PC-9 (cell line): Measurements from ENCODE around the gene GSE1. TPM values are rescaled to one million over a fixed set of nuclear protein-coding genes. Genes with fewer than 3 reads are reported as not detected.

Source experiments
- BruUV-seq: library from RNA; stranded (reverse); fragments of 400-500 nt; replicated peaks from 2 replicates; lab custom pipeline; 2021; lab: Mats Ljungman, UMichigan
- CTCF ChIA-PET: fragments of 300-600 bp; sonication (Branson Sonifier 250); formaldehyde crosslinking; loops from one replicate; lab custom pipeline; 2022; ENCODE audit warnings: antibody characterized with exemption; lab: Charles Lee
- POLR2A ChIA-PET: fragments of 300-600 bp; sonication (Branson Sonifier 250); formaldehyde crosslinking; loops from one replicate; lab custom pipeline; 2022; ENCODE audit warnings: antibody characterized with exemption; ENCODE audit not compliant: unreplicated experiment; lab: Charles Lee
- DNase-seq, 2 experiments: peaks; one replicate each; pipeline versions ENCODE4 v3.0.0 to v3.0.0-alpha.2; 2015 to 2022; ENCODE audit warnings: mixed read lengths in 1 of 2
- H2AFZ ChIP-seq: fragments of 200-600 bp; sonication (generic); 2 replicates; pipeline ENCODE4 v1.8.1; 2017; ENCODE audit warnings: antibody characterized with exemption
- H3F3A ChIP-seq: fragments of 200-600 bp; sonication (generic); 2 replicates; pipeline ENCODE4 v1.8.1; 2017; ENCODE audit warnings: antibody characterized with exemption, mild to moderate bottlenecking, low read depth; ENCODE audit not compliant: insufficient read depth
- H3K27ac ChIP-seq: fragments of 200-600 bp; sonication (generic); 2 replicates; pipeline ENCODE4 v1.6.1; 2016; ENCODE audit warnings: mixed run types
- H3K27me3 ChIP-seq: fragments of 200-600 bp; sonication (generic); 2 replicates; pipeline ENCODE4 v1.6.1; 2016; ENCODE audit warnings: low read depth, mixed run types; ENCODE audit not compliant: insufficient read depth
- H3K36me3 ChIP-seq: fragments of 200-600 bp; sonication (generic); 2 replicates; pipeline ENCODE4 v1.6.1; 2016; ENCODE audit warnings: low read depth, mixed run types
- H3K4me1 ChIP-seq: fragments of 200-600 bp; sonication (generic); replicated peaks from 2 replicates; pipeline ENCODE4 v1.6.1; 2016; ENCODE audit warnings: mixed run types; ENCODE audit not compliant: insufficient read depth
- H3K4me2 ChIP-seq: fragments of 200-600 bp; sonication (generic); 2 replicates; pipeline ENCODE4 v1.6.1; 2017; ENCODE audit warnings: mixed run types
- H3K4me3 ChIP-seq: fragments of 200-600 bp; sonication (generic); 2 replicates; pipeline ENCODE4 v1.6.1; 2016; ENCODE audit warnings: mixed run types
- H3K79me2 ChIP-seq: fragments of 200-600 bp; sonication (generic); 2 replicates; pipeline ENCODE4 v1.6.1; 2017; ENCODE audit warnings: low read depth, mixed run types
- H3K9me2 ChIP-seq: fragments of 200-600 bp; sonication (generic); 2 replicates; pipeline ENCODE4 v1.8.1; 2017; ENCODE audit warnings: mild to moderate bottlenecking; ENCODE audit not compliant: insufficient read depth
- H3K9me3 ChIP-seq: fragments of 200-600 bp; sonication (generic); 2 replicates; pipeline ENCODE4 v1.8.1; 2016; ENCODE audit warnings: low read depth; ENCODE audit not compliant: insufficient read depth
- H4K20me1 ChIP-seq: fragments of 200-600 bp; sonication (generic); 2 replicates; pipeline ENCODE4 v1.8.1; 2017; ENCODE audit not compliant: insufficient read depth
- CTCF ChIP-seq: fragments of 200-600 bp; sonication (generic); conservative IDR thresholded peaks from 2 replicates; pipeline ENCODE4 v1.6.1; 2017; ENCODE audit warnings: mixed run types, antibody characterized with exemption, mild to moderate bottlenecking, moderate library complexity
- EZH2 ChIP-seq: fragments of 200-600 bp; sonication (generic); IDR thresholded peaks from 2 replicates; pipeline ENCODE4 v1.8.0; 2017; ENCODE audit warnings: antibody characterized with exemption, low read depth
- intact Hi-C: fragments of 100-400 bp; cut with micrococcal nuclease; formaldehyde crosslinking; loops from one replicate; pipeline ENCODE4 v1.10.0; 2022; ENCODE audit not compliant: unreplicated experiment
- total RNA-seq: library from RNA; stranded (reverse); gene quantifications from 2 replicates; pipeline ENCODE4 v1.2.3, GENCODE V29; 2021

GSE1 gene
- total RNA-seq, 1 experiment from 2014 or later: 83.5 TPM

GRCh38 chr16:85710732-85711131 is 97.6 kb downstream of the GSE1 start:
- ChIA-PET POLR2A (no interaction called here), CTCF (interaction anchor here (0.7 kb wide), 1 partner anchor 91 kb away, joined by 7 read pairs; no protein-coding TSS in a partner anchor)
- TF ChIP-seq CTCF (no peak), EZH2 (no peak)
- intact Hi-C loops: no loop called here
- Histone ChIP-seq H4K20me1 (no peaks in the 10 kb centered on the region), H3K4me1 (no peaks in the 10 kb centered on the region), H3K79me2 (no peaks in the 10 kb centered on the region), H3K9me3 (peaks cover 4% of the 10 kb centered on the region; the same call in 1 of the 2 replicates), H3K4me3 (no peak overlapping the region), H3K27me3 (no peaks in the 10 kb centered on the region), H3K27ac (no peak overlapping the region), H3K36me3 (no peaks in the 10 kb centered on the region; the same call in 1 of the 2 replicates), H3K9me2 (no peaks in the 10 kb centered on the region), H3K4me2 (no peak overlapping the region), H2AFZ (no peak overlapping the region), H3F3A (no peaks in the 10 kb centered on the region)
- no TSS peak for BruUV-seq
- no peak for DNase-seq

DNA sequence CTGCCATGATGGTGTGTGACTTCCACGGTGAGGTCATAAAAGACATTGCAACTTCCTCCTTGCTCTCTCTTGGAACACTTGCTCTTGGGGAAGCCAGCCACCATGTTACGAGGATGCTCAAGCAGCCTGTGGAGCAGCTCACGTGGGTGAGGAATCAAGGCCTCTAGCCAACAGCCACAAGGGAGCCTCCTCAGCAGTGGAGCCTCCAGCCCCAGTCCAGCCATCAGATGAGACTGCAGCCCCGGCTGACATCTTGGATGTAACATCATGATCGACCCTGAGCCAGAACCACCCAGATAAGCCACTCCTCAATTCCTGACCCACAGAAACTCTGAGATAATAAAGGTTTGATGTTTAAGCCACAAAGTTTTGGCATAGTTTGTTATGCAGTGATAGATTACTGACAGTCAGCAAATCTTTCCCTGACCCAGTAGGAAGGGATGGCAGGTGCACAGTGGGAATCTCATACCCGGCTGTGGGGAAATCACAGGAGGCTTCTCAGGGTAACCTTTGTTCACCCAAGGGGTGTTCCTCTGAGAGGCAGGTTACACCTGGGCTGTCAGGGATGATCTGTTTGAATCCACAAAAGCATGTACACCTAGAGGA is 99.0 kb downstream of the GSE1 start:
- no peak overlapping the region for H2AFZ ChIP-seq
- H3K27ac ChIP-seq: no peak overlapping the region
- no peaks in the 10 kb centered on the region for H4K20me1 ChIP-seq
- H3K4me2 ChIP-seq: no peak overlapping the region
- H3K79me2 ChIP-seq: no peaks in the 10 kb centered on the region
- H3K9me3 ChIP-seq: peaks cover 4% of the 10 kb centered on the region; the same call in 1 of the 2 replicates
- DNase-seq: no peak
- no peaks in the 10 kb centered on the region for H3F3A ChIP-seq
- no peaks in the 10 kb centered on the region for H3K27me3 ChIP-seq
- POLR2A ChIA-PET: interaction anchor here (0.6 kb wide), 1 partner anchor 58 kb away, joined by 6 read pairs; no protein-coding TSS in a partner anchor
- TF ChIP-seq EZH2: no peak
- CTCF ChIA-PET: no interaction called here
- H3K4me1 ChIP-seq: no peaks in the 10 kb centered on the region
- BruUV-seq: no TSS peak
- no peak overlapping the region for H3K4me3 ChIP-seq
- intact Hi-C loops: no loop called here
- no peaks in the 10 kb centered on the region for H3K9me2 ChIP-seq
- H3K36me3 ChIP-seq: no peaks in the 10 kb centered on the region; the same call in 1 of the 2 replicates

DNA sequence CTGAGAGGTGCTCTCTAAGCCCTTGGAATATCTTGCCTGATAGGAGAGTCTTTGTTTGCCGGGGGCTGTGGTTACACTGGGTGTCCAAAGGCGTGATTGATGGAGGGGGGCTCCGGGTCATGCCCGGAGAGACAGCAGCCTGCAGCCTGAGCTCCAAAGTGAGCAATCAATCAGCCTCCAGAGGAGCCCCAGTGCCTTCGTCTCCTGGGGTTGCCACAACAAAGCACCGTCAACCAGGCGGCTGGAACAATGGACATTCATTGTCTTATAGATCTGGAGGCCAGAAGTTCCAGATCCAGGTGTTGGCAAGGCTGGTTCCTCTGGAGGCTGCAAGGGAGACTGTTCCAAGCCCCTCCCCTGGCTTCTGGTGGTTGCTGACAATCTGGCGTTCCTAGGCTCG is 99.7 kb downstream of the GSE1 start:
- Histone ChIP-seq H3K36me3 (no peaks in the 10 kb centered on the region), H3K9me2 (no peaks in the 10 kb centered on the region), H3K9me3 (peaks cover 4% of the 10 kb centered on the region; the same call in 1 of the 2 replicates), H3K4me1 (no peaks in the 10 kb centered on the region), H3K4me2 (no peak overlapping the region), H3K27ac (no peak overlapping the region), H2AFZ (no peak overlapping the region), H3K4me3 (no peak overlapping the region), H3K27me3 (no peaks in the 10 kb centered on the region), H3F3A (no peaks in the 10 kb centered on the region), H3K79me2 (no peaks in the 10 kb centered on the region), H4K20me1 (peaks cover 3% of the 10 kb centered on the region; the same call in 1 of the 2 replicates)
- BruUV-seq: no TSS peak
- TF ChIP-seq CTCF (no peak), EZH2 (no peak)
- DNase-seq: no peak
- POLR2A ChIA-PET: no interaction called here
- intact Hi-C loops: no loop called here
- CTCF ChIA-PET: no interaction called here
